IPS-11a (cell line): ENCODE measurements around the gene REG4.

ENCODE experiments used
- H3K4me3 ChIP-seq: one replicate; pipeline ENCODE4 v1.5.1; 2013; ENCODE audit warnings: low read depth, low read length, control low read depth

REG4 gene

GRCh38 chr1:119744598-119744942 lies 66.7 kb downstream of the REG4 start:
- no peak overlapping the region for H3K4me3 ChIP-seq
